Ovary (tissue), 9 donors: ENCODE results near the gene TRAF3. TPM values are rescaled to one million over a fixed set of nuclear protein-coding genes. Genes with fewer than 3 reads are reported as not detected.

Source experiments
- DNase-seq, 5 donors: peaks; one replicate each; pipeline ENCODE4 v3.0.0-alpha.2; 2019 to 2020
- H3K27ac ChIP-seq, 2 donors: fragments of 200-600 bp; one replicate each; pipeline versions ENCODE4 v1.5.1 to v1.8.0; 2019 to 2022
- H3K27me3 ChIP-seq: fragments of 200-600 bp; one replicate; pipeline ENCODE4 v1.8.0; 2022
- H3K36me3 ChIP-seq: fragments of 200-600 bp; sonication (generic); one replicate; pipeline ENCODE4 v1.5.1; 2019
- H3K4me1 ChIP-seq: one replicate; pipeline ENCODE4 v1.8.1; 2013; ENCODE audit warnings: mild to moderate bottlenecking, moderate library complexity; ENCODE audit not compliant: insufficient read depth
- H3K4me3 ChIP-seq: fragments of 200-600 bp; sonication (generic); one replicate; pipeline ENCODE4 v1.5.1; 2017
- H3K9me3 ChIP-seq, 2 donors: fragments of 200-600 bp in 1 of 2; sonication (generic) in 1 of 2; one replicate each; pipeline versions ENCODE4 v1.5.1 to v1.8.1; 2013 to 2019; ENCODE audit warnings: mild to moderate bottlenecking in 1 of 2, moderate library complexity in 1 of 2
- CTCF ChIP-seq, 3 donors: fragments of 450-650 bp in 2 of 3; fragments of 200-600 bp in 1 of 3; IDR thresholded peaks; one replicate each; pipeline versions ENCODE4 v1.5.1 to v1.8.0; 2016 to 2022; ENCODE audit warnings: antibody characterized with exemption in 3 of 3, mild to moderate bottlenecking in 1 of 3
- EP300 ChIP-seq: sonication (generic); formaldehyde crosslinking; IDR thresholded peaks from one replicate; pipeline ENCODE4 v1.6.1; 2017; ENCODE audit warnings: antibody characterized with exemption
- POLR2A ChIP-seq: fragments of 450-650 bp; IDR thresholded peaks from one replicate; pipeline ENCODE4 v1.6.1; 2017; ENCODE audit warnings: antibody characterized with exemption, mild to moderate bottlenecking, moderate library complexity
- WGBS, 3 donors: extraction: QIAGEN DNeasy Blood & Tissue Kit in 1 of 3; methylation state at CpG; one replicate each; pipeline versions ENCODE4 v1.1.5 to v1.1.7; 2013 to 2017; 5-methylcytosine and 5-hydroxymethylcytosine counted together
- intact Hi-C, 4 donors: fragments of 100-400 bp; cut with DNase I; formaldehyde crosslinking; loops; one replicate each; pipeline versions ENCODE4 v1.11.0 to v1.15.1; 2022 to 2023
- polyA plus RNA-seq, 2 donors: library from polyadenylated mRNA; stranded (reverse); fragments of 200-250 nt in 1 of 2; fragments of 350-450 nt in 1 of 2; fragmentation: Illumina TruSeq in 1 of 2; extraction: RNeasy Lipid Tissue Mini Kit (QIAGEN cat#74804) in 1 of 2; gene quantifications; one replicate each; pipeline ENCODE4 v1.2.3, GENCODE V29; 2013 to 2014
- total RNA-seq, 7 donors: library from RNA; depleted of rRNA in 2 of 7; stranded (reverse); fragments of >200 nt in 2 of 7; fragmentation: NEBNext Ultra II Directional in 3 of 7; extraction: Animal tissue kit (Norgen Biotek cat#: 25700) in 3 of 7; gene quantifications; one replicate each; pipeline versions ENCODE4 v1.1.0 to v1.2.4, GENCODE V29; 2016 to 2023
- donor health status: DM: no; HTN: no; CAD: no; lungs with moderate emphysema.
- donor health status: DM: no; HTN: no; CAD: no.
- donor health status: Bipolar disorder and iron deficiency.
- donor health status: DM: yes; HTN: yes; CAD: no.
- donor health status: DM: no; HTN: no; CAD: no.
- donor health status: DM: yes; HTN: yes; CAD: no.

TRAF3 gene
- total and polyA plus RNA-seq, 9 donors, result 2.9 to 17.0 (median 11.4) TPM

- intact Hi-C loops, result loop anchor here in 1 of 4 donors (10.0 kb wide), 1 partner anchor 217 kb away; no protein-coding TSS in a partner anchor
- Histone ChIP-seq H3K27me3 (no peaks in the 10 kb centered on the region), H3K4me3 (no peak overlapping the region), H3K27ac (no peak overlapping the region), H3K36me3 (no peaks in the 10 kb centered on the region), H3K4me1 (no peaks in the 10 kb centered on the region), H3K9me3 (no peaks in the 10 kb centered on the region)
- 93 to 94% (median 93%) methylated on average over 21 of the region's 21 CpGs for WGBS, 3 donors
- TF ChIP-seq CTCF (IDR thresholded peaks at IDR 0.05) (no peak), EP300 (no peak), POLR2A (no peak)
- DNase-seq, result no peak
Measured at GRCh38 chr14:102911991-102912761, 134.9 kb downstream of the TRAF3 start.

GRCh38 chr14:102913341-102914211 is 136.3 kb downstream of the TRAF3 start:
- Histone ChIP-seq H3K27me3 (no peaks in the 10 kb centered on the region), H3K9me3 (no peaks in the 10 kb centered on the region), H3K4me1 (no peaks in the 10 kb centered on the region), H3K27ac (no peak overlapping the region), H3K36me3 (no peaks in the 10 kb centered on the region), H3K4me3 (no peak overlapping the region)
- 78 to 85% (median 85%) methylated on average over 25 to 28 of the region's 28 CpGs for WGBS, 3 donors
- TF ChIP-seq POLR2A (no peak), EP300 (no peak), CTCF (IDR thresholded peaks at IDR 0.05) (no peak)
- no peak for DNase-seq
- intact Hi-C loops, result loop anchor here in 1 of 4 donors (10.0 kb wide), 1 partner anchor 219 kb away; no protein-coding TSS in a partner anchor

GRCh38 chr14:102914474-102915291 is 137.4 kb downstream of the TRAF3 start:
- TF ChIP-seq CTCF (IDR thresholded peaks at IDR 0.05), result no peak
- TF ChIP-seq EP300, result no peak
- no peak for TF ChIP-seq POLR2A
- no peak for DNase-seq
- Histone ChIP-seq H3K9me3 (no peaks in the 10 kb centered on the region), H3K27me3 (no peaks in the 10 kb centered on the region), H3K27ac (no peak overlapping the region), H3K4me3 (no peak overlapping the region), H3K4me1 (no peaks in the 10 kb centered on the region), H3K36me3 (no peaks in the 10 kb centered on the region)
- intact Hi-C loops, result loop anchor here in 2 of 4 donors (5.0 to 10.0 kb wide), 2 partner anchors 217 to 220 kb away; no protein-coding TSS in a partner anchor
- 77 to 84% (median 78%) methylated on average over 25 to 26 of the region's 26 CpGs for WGBS, 3 donors
